Stimulated activated CD8-positive, alpha-beta memory T cell treated with anti-CD3 and anti-CD28 coated beads, Interleukin-4, amount 100 ng/mL, for 4 hours (primary cell): Measurements from ENCODE around the gene TRIM52.
"Not testable (repeated sequence)": the region's sequence is repeated elsewhere in the genome, so short reads cannot be mapped to it uniquely, and the experiment has no call there.

Experiments
- DNase-seq, 2 donors: peaks; one replicate each; pipeline ENCODE4 v3.0.0-alpha.2; 2020; ENCODE audit warnings: low read depth in 2 of 2, low spot score in 1 of 2

TRIM52 gene

DNA sequence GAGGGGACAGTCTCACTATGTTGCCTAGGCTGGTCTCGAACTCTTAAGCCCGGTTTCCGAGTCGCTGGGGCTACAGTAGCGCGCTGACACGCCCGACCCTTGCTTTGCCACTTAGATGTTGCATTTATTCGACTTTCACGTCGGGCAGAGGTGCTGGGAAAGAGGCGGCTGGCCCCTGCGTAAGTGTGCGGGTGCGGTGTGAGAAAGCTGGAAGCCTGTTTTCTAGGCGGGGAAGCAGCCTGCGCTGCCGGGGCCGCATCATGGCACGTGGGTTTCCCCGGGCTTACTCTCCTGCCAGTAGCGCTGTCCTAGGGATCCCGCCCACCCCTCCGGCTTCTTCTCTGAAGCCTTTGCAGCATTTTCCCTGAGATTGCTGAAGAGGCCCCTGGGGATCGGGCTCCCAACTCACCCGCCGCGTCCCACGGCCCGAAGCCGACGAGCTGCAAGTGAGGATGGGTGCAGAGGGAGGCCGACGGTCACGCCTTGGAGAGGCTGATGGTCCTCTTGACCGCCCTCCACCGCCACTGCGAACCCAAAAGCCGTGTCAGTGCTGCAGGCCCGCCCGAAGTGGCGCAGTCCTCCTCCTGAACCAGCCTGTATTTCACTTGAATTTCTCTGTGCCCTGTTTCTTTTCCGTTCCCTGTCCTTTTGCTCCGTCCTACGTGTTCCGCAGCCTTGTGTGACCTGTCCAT is 43.7 kb downstream of the TRIM52 start:
- DNase-seq = no peak

DNA sequence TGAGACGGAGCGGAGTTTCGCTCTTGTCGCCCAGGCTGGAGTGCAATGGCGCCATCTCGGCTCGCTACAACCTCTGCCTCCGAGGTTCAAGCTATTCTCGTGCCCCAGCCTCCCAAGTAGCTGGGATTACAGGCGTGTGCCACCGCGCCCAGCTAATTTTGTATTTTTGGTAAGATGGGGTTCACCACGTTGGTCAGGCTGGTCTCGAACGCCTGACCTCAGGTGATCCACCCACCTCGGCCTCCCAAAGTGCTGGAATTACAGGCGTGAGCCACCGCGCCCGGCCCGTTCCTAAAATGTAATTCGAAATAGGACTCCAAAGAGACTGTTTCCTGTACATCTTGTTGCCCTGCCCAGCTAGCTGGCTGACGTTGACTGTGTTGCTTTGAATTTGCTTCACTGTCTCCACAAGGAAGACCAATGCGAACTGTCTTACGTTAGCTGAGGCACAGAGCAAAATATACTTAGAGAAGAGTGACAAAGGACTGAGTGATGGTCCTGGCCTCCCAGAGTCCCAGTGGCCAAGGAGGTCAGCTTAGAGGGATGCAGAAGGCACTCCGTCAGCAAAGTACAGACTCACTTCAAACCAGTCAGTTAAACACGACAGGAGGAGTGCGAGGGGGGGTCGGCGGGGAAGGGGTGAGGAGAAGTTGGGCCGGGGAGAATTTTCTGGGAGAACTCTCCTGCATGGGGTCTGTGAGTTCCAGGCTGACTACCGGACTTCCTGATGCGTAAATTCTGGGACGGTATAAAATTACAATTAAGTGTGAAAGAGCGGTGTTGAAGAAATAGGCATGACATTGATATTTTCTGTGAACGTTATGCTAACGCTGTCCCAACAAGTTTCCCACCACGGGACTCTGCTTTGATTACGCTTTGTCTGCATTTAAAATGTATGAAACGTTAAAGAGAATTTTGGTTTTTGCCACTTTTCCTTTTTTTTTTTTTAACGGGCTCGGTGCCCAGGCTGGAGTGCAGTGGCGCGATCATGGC is 44.6 kb downstream of the TRIM52 start:
- DNase-seq = no peak

DNA sequence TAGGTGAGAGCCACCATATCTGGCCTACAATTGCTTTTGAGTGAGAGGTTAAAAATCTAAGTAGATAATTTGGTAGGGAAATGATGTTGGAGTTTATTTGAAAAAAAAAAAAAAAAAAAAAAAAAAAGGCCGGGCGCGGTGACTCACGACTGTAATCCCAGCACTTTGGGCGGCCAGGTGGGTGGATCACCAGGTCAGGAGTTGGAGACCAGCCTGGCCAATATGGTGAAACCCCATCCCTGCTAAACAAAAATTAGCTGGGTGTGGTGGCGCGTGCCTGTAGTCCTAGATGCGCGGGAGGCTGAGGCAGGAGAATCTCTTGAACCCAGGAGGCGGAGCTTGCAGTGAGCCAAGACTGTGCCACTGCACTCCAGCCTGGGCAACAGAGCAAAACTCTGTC is 46.7 kb downstream of the TRIM52 start:
- not testable (repeated sequence) for DNase-seq

DNA sequence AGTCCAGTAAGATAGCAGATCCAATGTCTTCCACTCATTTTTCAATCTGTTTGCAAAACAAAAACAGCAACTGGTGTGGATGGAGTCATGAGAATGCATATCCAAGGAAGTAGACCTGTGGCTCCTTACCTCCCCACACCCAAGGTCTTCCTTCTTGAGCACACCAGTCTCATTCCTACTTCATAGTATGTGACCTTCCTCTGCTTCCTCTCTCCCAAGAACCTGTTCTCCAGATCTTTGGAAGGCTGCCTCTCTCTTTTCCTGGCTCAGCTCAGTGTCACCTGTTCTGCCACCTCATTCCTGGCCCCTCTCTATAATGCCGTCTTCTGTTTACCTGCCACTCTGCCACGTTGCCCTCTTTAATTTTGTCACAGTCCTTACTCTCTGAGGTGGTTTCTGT is 48.0 kb downstream of the TRIM52 start:
- DNase-seq = no peak

DNA sequence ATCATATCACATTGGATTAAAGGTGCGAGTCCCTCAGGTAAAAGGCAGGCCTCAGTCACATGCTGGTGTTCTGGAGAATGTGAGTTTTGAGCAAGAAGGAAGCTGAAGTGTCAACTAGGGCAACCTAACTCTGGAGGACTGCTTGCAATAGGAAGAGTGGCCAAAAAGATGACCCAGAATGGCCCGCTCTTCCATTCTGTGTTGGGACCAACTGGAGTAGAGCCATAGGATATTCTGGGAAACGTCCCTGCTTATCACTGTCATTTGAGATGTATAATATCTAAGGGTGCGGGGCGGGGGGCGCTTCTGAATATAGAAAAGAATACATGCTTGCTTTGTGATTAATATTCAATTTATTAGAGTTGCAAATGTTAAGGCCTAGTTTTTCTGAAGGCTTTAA is 48.9 kb downstream of the TRIM52 start:
- DNase-seq = no peak

DNA sequence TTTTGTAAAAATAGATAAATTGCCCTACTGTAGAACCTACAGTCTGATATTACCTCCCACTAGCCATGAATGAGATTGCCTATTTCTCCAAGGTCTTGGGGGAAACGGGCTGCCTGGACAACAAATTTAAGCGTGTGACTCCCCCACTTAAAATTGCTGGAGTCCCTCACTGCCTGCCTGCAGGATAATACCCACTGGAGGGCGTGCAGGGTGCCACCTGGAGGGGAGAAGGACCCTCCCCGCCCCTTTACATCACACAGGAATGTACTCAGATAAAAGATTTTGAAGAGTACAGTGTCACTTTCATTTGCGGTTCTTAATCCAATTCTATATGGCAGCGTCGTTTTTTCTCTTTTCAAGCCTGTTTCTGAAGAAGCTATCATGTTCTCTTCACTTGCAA is 49.7 kb downstream of the TRIM52 start:
- DNase-seq = no peak

DNA sequence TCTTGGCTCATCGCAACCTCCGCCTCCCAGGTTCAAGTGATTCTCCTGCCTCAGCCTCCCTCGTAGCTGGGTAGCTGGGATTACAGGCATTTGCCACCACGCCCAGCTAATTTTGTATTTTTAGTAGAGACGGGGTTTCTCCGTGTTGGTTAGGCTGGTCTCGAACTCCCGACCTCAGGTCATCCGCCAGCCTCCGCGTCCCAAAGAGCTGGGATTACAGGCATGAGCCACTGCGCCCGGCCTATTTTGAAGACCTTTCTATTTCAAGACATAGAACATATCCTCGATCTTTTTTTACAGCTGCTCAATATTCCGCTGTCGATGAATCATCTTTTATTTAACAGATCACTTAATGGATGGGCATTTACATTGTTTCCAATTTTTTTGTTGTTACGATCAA is 50.2 kb downstream of the TRIM52 start:
- not testable (repeated sequence) for DNase-seq

DNA sequence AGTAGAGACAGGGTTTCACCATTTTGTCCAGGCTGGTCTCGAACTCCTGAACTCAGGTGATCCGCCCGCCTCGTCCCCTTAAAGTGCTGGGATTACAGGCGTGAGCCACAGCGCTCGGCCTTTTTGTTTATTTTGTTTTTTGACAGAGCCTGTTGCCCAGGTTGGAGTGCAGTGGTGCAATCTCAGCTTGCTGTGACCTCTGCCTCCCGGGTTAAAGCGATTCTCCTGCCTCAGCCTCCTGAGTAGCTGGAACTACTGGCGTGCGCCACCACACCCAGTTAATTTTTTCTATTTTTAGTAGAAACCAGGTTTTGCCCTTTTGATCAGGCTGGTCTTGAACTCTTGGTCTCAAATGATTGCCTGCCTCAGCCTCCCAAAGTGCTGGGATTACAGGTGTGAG is 50.8 kb downstream of the TRIM52 start:
- DNase-seq = not testable (repeated sequence)

DNA sequence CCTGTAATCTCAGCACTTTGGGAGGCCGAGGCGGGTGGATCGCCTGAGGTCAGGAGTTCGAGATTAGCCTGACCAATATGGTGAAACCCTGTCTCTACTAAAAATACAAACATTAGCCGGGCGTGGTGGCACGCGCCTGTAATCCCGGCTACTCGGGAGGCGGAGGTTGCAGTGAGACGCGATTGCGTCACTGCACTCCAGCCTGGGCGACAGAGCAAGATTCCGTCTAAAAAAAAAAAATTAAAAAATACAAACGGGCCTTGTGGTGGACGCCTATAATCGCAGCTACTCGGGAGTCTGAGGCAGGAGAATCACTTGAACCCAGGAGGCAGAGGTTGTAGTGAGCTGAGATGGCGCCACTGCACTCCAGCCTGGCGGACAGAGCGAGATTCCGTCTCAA is 51.9 kb downstream of the TRIM52 start:
- DNase-seq = not testable (repeated sequence)

DNA sequence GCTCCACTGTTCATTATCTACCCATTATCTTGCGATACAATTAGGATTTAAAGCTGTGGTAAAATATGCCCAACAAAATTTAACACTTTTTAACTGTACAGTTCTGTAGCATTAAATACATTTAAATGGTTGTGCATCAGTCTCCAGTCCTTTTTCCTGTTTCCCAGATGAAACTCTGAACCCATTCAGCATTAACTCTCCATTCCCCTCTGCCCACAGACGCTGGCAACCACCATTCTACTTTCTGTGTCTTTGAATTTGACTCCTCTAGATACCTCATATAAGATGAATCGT is 53.0 kb downstream of the TRIM52 start:
- DNase-seq = no peak

DNA sequence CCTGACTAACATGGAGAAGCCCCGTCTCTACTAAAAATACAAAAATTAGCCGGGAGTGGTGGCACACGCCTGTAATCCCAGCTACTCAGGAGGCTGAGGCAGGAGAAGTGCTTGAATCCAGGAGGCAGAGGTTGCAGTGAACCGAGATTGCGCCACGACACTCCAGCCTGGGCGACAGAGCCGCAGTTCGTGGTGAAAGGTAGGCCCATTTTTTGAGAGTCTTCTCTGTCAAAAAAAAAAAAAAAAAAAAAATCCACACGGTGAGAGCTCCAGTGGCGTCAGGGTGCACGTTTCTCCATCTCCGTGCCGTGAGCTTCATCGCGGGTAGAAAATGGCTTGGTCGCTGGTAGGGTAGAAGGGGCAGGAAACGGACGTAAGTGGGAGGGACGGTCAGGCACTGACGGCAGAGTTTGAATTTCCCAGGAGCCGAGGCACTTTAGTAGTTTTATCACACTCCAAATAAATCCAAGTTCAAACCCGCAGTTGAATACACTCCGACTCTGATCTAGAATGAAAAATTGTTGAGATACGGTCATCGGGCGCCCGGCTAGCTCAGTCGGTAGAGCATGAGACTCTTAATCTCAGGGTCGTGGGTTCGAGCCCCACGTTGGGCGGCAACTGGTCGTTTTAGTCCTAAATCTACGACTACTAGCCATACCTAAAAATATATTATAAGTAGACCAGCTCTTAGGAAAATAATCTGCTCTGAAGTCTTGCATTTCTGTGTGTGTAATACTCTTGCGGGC is 53.6 kb downstream of the TRIM52 start:
- DNase-seq = peak; percentile 67 to 81

DNA sequence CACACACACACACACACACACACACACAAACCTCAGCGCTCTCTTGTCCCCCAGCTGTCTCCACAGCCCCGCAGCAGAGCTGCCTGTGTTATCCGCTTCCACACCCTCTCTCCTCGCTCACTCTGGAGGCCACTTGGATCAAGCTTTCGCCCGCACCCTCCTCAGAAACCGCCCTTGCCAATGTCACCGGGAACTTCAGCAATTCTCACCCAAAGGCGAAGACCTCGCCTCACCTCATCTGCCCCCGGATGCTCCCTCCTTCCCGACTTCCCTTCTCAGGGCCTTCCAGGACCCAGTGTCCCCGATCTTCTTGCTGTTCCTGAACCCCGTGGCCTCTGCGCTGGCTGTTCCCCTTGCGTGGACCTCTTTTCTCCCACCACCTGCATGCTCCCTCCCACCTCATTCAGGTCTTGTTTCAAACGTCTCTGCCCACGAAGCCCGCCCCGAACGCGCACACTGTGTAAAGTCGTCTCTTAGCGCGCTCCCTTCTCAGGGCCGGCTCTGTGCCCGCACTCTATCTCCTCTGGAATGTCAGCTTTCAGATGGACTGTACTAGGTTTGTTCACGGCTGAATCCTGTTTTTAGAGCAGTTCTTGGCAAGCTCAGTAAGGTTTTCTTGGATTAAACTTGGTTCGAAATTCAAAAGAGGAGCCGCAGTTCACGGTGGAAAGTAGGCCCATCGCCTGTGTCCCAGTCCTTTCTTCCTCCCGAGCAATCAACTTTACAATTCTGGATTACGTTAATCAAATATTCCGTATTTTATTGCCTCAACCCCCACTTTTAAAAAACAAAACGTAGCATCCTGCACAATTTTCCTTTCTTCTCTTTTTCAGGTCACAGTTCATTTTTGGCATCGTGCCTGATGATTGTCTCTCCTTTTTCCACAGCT is 54.9 kb downstream of the TRIM52 start:
- no peak for DNase-seq
